Bronchial epithelial cell (primary cell): ENCODE measurements around the gene CRYBG1. TPM values are rescaled to one million over a fixed set of nuclear protein-coding genes. Genes with fewer than 3 reads are reported as not detected.

Experiments
- DNase-seq: peaks from one replicate; pipeline ENCODE4 v3.0.0-alpha.2; 2010; ENCODE audit warnings: low read depth
- FAIRE-seq: peaks from 2 replicates; lab custom pipeline; 2011; peaks lifted over from hg19 to GRCh38; lab: Jason Lieb, UNC
- H3K27me3 ChIP-seq: 2 replicates; pipeline ENCODE4 v1.5.1; 2011; ENCODE audit warnings: low read length; ENCODE audit not compliant: control insufficient read depth, insufficient read depth
- H3K36me3 ChIP-seq: 2 replicates; pipeline ENCODE4 v1.5.1; 2011; ENCODE audit warnings: low read length; ENCODE audit not compliant: control insufficient read depth, insufficient read depth
- H3K4me3 ChIP-seq: 2 replicates; pipeline ENCODE4 v1.5.1; 2011; ENCODE audit warnings: mild to moderate bottlenecking, low read depth, low read length, control low read depth
- CTCF ChIP-seq: IDR thresholded peaks from 2 replicates; pipeline ENCODE4 v1.5.1; 2011; ENCODE audit warnings: mild to moderate bottlenecking, moderate library complexity, low read length, control low read depth, inconsistent platforms; ENCODE audit not compliant: insufficient read depth, severe bottlenecking
- total RNA-seq: library from RNA; depleted of rRNA; stranded (reverse); fragments of >200 nt; gene quantifications from 2 replicates; pipeline ENCODE4 v1.2.1, GENCODE V29; 2014

CRYBG1 gene
- total RNA-seq, 1 donor from 2014 or later: 45.0 TPM

- Histone ChIP-seq H3K4me3 (no peak overlapping the region), H3K27me3 (no peaks in the 10 kb centered on the region), H3K36me3 (peaks cover 3% of the 10 kb centered on the region)
- FAIRE-seq (no peak), DNase-seq (no peak)
- no peak for TF ChIP-seq CTCF
Observed at GRCh38 chr6:106617857-106618256, 257.3 kb downstream of the CRYBG1 start.

GRCh38 chr6:106618324-106618723 is 257.8 kb downstream of the CRYBG1 start:
- TF ChIP-seq CTCF: no peak
- Histone ChIP-seq H3K27me3 (no peaks in the 10 kb centered on the region), H3K36me3 (peaks cover 3% of the 10 kb centered on the region), H3K4me3 (no peak overlapping the region)
- no peak for FAIRE-seq
- DNase-seq: no peak

GRCh38 chr6:106619223-106619622 is 258.7 kb downstream of the CRYBG1 start:
- no peak overlapping the region for H3K4me3 ChIP-seq
- no peak for TF ChIP-seq CTCF
- FAIRE-seq (no peak), DNase-seq (no peak)
- peaks cover 3% of the 10 kb centered on the region for H3K36me3 ChIP-seq
- no peaks in the 10 kb centered on the region for H3K27me3 ChIP-seq

DNA sequence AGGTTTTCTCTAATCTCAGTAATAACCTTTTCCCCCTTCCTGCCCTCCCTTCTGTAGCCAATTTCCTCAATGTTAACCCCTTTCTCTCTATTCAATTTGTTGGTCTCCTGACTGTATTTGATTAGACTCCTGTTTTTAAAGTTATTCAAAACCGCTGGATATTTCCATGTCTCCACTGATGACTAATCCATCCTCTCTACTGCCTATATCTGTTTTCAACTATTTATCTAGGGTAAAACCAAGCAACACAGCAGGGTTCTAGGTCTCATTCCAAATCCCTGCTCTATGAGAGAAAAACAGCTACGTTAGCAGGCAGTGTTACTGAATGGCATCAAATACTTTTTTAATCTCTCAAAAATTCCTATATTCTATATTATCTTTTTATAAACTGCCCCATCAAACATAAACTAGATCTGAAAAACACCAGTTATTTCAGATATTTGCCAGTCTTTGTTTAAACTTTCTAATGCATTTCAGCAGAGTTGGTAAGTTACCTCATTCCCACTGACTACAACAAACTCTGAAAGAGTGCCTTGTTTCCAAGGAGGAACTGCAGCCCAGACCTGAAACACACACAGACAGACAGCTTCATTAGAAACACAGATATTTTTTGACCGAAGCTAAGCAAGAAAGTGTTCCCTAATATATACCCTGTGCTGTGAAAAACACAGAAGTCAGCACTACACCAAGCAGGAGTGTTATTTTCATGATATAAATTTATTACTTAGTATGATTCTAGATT is 260.6 kb downstream of the CRYBG1 start:
- H3K36me3 ChIP-seq: peaks cover 3% of the 10 kb centered on the region
- H3K27me3 ChIP-seq: no peaks in the 10 kb centered on the region
- TF ChIP-seq CTCF: no peak
- FAIRE-seq (no peak), DNase-seq (no peak)
- H3K4me3 ChIP-seq: no peak overlapping the region

Other genes starting within 250 kb of the CRYBG1 start
- 56.6 and 76.0 TPM in 2 replicates for gene ATG5, start 35.0 kb upstream of the CRYBG1 start, total RNA-seq